WTC11 (cell line): ENCODE data around the gene F8A2.
"Not testable (repeated sequence)": the region's sequence is repeated elsewhere in the genome, so short reads cannot be mapped to it uniquely, and the experiment has no call there.

Experiments used
- CREB1 ChIP-seq: sonication (generic); formaldehyde crosslinking; IDR thresholded peaks from 2 replicates; pipeline ENCODE4 v1.8.0; 2023; ENCODE audit warnings: mild to moderate bottlenecking, missing genetic modification reagents
- CTCF ChIP-seq: fragments of 200-600 bp; IDR thresholded peaks from 2 replicates; pipeline ENCODE4 v1.8.0; 2022; ENCODE audit warnings: antibody characterized with exemption
- E2F5 ChIP-seq: sonication (generic); formaldehyde crosslinking; IDR thresholded peaks from 2 replicates; pipeline ENCODE4 v1.8.1; 2022; ENCODE audit warnings: mild to moderate bottlenecking, moderate library complexity, missing genetic modification reagents
- JAZF1 ChIP-seq: fragments of 250-450 bp; sonication (Bioruptor Pico); IDR thresholded peaks from 2 replicates; pipeline ENCODE4 v1.9.0; 2021; ENCODE audit warnings: moderate library complexity, mild to moderate bottlenecking, inconsistent platforms
- MAX ChIP-seq: sonication (generic); formaldehyde crosslinking; IDR thresholded peaks from 2 replicates; pipeline ENCODE4 v1.8.0; 2022; ENCODE audit warnings: mild to moderate bottlenecking, missing genetic modification reagents
- NFE2L1 ChIP-seq: sonication (generic); formaldehyde crosslinking; IDR thresholded peaks from 2 replicates; pipeline ENCODE4 v1.8.1; 2023; ENCODE audit warnings: missing genetic modification reagents
- TP53 ChIP-seq: sonication (generic); formaldehyde crosslinking; IDR thresholded peaks from 2 replicates; pipeline ENCODE4 v1.8.1; 2023; ENCODE audit warnings: mild to moderate bottlenecking, missing genetic modification reagents
- ZNF263 ChIP-seq: sonication (generic); formaldehyde crosslinking; IDR thresholded peaks from 2 replicates; pipeline ENCODE4 v1.8.1; 2022; ENCODE audit warnings: low read depth, mild to moderate bottlenecking, moderate library complexity, missing genetic modification reagents
- ZNF317 ChIP-seq: sonication (generic); formaldehyde crosslinking; IDR thresholded peaks from 2 replicates; pipeline ENCODE4 v1.8.1; 2023; ENCODE audit warnings: low read depth, mild to moderate bottlenecking, moderate library complexity, missing genetic modification reagents, borderline replicate concordance
- ZNF423 ChIP-seq: fragments of 250-450 bp; sonication (Bioruptor Pico); IDR thresholded peaks from 2 replicates; pipeline ENCODE4 v2.1.2; 2022; ENCODE audit warnings: mild to moderate bottlenecking, moderate library complexity

GRCh38 chrX:155379802-155380201 is 2.1 kb upstream of the F8A2 start:
- not testable (repeated sequence) for TF ChIP-seq TP53 (CRISPR knock-in tag); CTCF; ZNF263 (CRISPR knock-in tag); ZNF317 (CRISPR knock-in tag); E2F5; CREB1 (CRISPR knock-in tag); JAZF1; ZNF423 (CRISPR knock-in tag); NFE2L1 (CRISPR knock-in tag); MAX (CRISPR knock-in tag)
